RWPE1 (cell line): Measurements from ENCODE around the gene PPM1F.

ENCODE experiments used
- CTCF ChIA-PET: fragments of 350-600 bp; sonication (Branson Sonifier 250); formaldehyde crosslinking; extraction: SDS; loops from one replicate; lab custom pipeline; 2021; lab: Yijun Ruan, JAX
- POLR2A ChIA-PET: fragments of 400-600 bp; formaldehyde crosslinking; extraction: SDS; loops from one replicate; lab custom pipeline; 2020; ENCODE audit warnings: antibody characterized with exemption; ENCODE audit not compliant: low non-redundant PET; lab: Yijun Ruan, JAX
- DNase-seq: peaks from one replicate; pipeline ENCODE4 v3.0.0; 2012; ENCODE audit warnings: low spot score
- H3K27ac ChIP-seq: fragments of 450-650 bp; 2 replicates; pipeline ENCODE4 v1.5.1; 2017
- CTCF ChIP-seq: fragments of 450-650 bp; conservative IDR thresholded peaks from 2 replicates; pipeline ENCODE4 v1.5.1; 2017; ENCODE audit warnings: low read depth, mild to moderate bottlenecking

The PPM1F gene

GRCh38 chr22:21948390-21948789, 4.3 kb downstream of the PPM1F start:
- TF ChIP-seq CTCF, result no peak
- CTCF ChIA-PET, result interaction anchor here (3.0 kb wide), 1 partner anchor 10 kb away, joined by 11 read pairs; no protein-coding TSS in a partner anchor
- POLR2A ChIA-PET, result no interaction called here
- peak overlapping the region; percentile 32 for H3K27ac ChIP-seq
- no peak for DNase-seq

- peak; percentile 55 for TF ChIP-seq CTCF
- CTCF ChIA-PET, result no interaction called here
- H3K27ac ChIP-seq, result peak overlapping the region; percentile 60
- POLR2A ChIA-PET, result no interaction called here
- no peak for DNase-seq
Observed at GRCh38 chr22:21947040-21948014, 5.3 kb downstream of the PPM1F start.

GRCh38 chr22:21946262-21946925, 6.3 kb downstream of the PPM1F start:
- H3K27ac ChIP-seq, result peak overlapping the region; percentile 97
- TF ChIP-seq CTCF, result no peak
- CTCF ChIA-PET, result no interaction called here
- POLR2A ChIA-PET, result no interaction called here
- no peak for DNase-seq

GRCh38 chr22:21945453-21946261, 7.0 kb downstream of the PPM1F start:
- CTCF ChIA-PET, result no interaction called here
- H3K27ac ChIP-seq, result peak overlapping the region; percentile 97
- no peak for TF ChIP-seq CTCF
- no peak for DNase-seq
- POLR2A ChIA-PET, result no interaction called here

- DNase-seq, result no peak
- TF ChIP-seq CTCF, result no peak
- ChIA-PET CTCF (no interaction called here), POLR2A (no interaction called here)
- H3K27ac ChIP-seq, result peak overlapping the region; percentile 97
Observed at GRCh38 chr22:21944871-21945270, 7.8 kb downstream of the PPM1F start.
